Posterior vena cava (tissue), 2 donors: ENCODE data around the gene MRPL51. TPM values are rescaled to one million over a fixed set of nuclear protein-coding genes. Genes with fewer than 3 reads are reported as not detected.
A peak's percentile ranks its signal among the peaks of the same experiment; 100 is the strongest.

Experiments used
- DNase-seq: peaks from one replicate; pipeline ENCODE4 v3.0.0-alpha.2; 2020; ENCODE audit warnings: low spot score
- intact Hi-C, 2 donors: fragments of 100-400 bp; cut with DNase I; formaldehyde crosslinking; loops; one replicate each; pipeline versions ENCODE4 v1.14.1 to v1.14.2; 2022 to 2023
- total RNA-seq, 2 donors: library from RNA; stranded (reverse); fragmentation: NEBNext Ultra II Directional; extraction: Animal tissue kit (Norgen Biotek cat#: 25700); gene quantifications; one replicate each; pipeline ENCODE4 v1.2.1, GENCODE V29; 2021
- donor health status: DM: yes; HTN: yes; CAD: no.
- donor health status: DM: yes; HTN: yes; CAD: no.

The MRPL51 gene
- total RNA-seq, 2 donors from 2014 or later = 90.1 to 102 TPM

- intact Hi-C loops = no loop called here
- DNase-seq = peak; percentile 93
Observed at GRCh38 chr12:6451348-6452244, 41.5 kb downstream of the MRPL51 start, which contains the start of gene TAPBPL. Gene TAPBPL, plus strand, starts transcription at chr12:6452042. Its CDS starts 207 bp downstream, at chr12:6452249.

DNA sequence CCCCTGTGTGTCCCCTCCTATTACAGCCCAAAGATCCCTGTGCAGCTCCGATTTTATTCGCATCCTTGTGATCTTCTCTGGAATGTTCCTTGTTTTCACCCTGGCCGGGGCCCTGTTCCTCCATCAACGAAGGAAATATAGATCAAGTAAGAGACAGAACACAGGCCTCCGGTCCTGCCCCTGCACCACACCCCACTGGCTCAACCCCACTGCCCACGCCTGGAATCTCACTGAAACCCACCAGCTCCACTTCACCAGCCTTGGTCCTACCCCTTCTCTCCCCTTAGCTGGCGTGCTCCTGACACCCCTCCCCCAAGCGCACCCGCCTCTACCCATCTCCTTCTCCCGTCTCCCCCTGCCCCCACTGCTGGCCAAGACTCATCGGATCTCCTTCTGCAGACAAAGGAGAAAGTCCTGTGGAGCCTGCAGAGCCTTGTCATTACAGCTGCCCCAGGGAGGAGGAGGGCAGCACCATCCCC, 42.2 kb downstream of the MRPL51 start:
- intact Hi-C loops = no loop called here

GRCh38 chr12:6450091-6450868, 42.8 kb downstream of the MRPL51 start:
- DNase-seq = peak; percentile 59
- intact Hi-C loops = no loop called here

More for the DNA sequence above, 42.2 kb downstream of the MRPL51 start:
- no peak for DNase-seq

DNA sequence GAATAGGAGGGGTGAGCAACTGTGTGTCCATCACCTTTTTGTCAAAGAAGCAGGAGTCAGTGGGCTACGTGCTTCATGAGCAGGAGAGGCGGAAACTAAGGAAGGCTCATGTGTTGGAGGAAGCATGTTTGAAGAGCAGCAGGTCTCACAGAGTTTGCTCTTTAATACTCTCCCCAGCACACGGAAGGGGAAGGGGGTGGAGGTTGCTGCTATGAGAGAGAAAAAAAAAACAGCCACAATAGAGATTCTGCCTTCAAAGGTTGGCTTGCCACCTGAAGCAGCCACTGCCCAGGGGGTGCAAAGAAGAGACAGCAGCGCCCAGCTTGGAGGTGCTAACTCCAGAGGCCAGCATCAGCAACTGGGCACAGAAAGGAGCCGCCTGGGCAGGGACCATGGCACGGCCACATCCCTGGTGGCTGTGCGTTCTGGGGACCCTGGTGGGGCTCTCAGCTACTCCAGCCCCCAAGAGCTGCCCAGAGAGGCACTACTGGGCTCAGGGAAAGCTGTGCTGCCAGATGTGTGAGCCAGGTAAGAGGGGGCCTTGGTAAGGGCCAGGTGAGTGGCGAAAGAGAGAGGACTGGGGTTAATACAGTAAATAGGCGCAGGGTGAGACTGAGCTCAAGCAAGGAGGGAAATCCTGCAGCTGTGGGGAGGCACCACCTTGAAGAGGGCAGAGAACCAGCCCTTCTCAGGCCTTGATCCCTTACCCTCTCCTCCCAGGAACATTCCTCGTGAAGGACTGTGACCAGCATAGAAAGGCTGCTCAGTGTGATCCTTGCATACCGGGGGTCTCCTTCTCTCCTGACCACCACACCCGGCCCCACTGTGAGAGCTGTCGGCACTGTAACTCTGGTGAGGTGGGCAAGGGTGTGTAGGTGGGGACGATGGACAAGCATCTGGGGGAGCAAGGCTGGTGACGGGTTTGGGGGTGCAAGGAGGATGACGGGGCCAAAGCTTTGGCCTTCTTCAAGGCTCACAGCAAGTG, 48.1 kb downstream of the MRPL51 start, which contains the start of gene CD27:
TSS of gene CD27 (plus strand) at position 252 of the 985 bp plus-strand sequence. CDS start at position 393, 141 bp downstream.
- peak; percentile 62 for DNase-seq
- intact Hi-C loops = no loop called here

- DNase-seq = no peak
- intact Hi-C loops = no loop called here
Observed at GRCh38 chr12:6444031-6444430, 49.0 kb downstream of the MRPL51 start.

GRCh38 chr12:6443361-6443983, 49.6 kb downstream of the MRPL51 start:
- DNase-seq = peak; percentile 30
- intact Hi-C loops = no loop called here

DNA sequence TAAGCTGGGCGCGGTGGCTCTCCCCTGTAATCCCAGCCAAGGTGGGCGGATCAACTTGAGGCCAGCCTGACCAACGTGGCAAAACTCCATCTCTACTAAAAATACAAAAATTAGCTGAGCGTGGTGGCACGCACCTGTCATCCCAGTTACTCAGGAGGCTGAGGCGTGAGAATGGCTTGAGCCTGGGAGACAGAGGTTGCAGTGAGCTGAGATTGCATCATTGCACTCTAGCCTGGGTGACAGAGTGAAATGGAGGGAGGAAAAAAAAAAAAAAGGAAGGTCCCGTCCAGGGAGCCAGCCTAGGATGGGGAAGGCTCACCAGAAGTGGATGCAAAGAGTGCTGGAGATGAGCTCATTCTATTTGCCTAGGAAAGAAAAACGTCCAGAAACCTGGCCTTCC, 50.2 kb downstream of the MRPL51 start:
- intact Hi-C loops = no loop called here
- DNase-seq = no peak

Other genes starting within 250 kb of the MRPL51 start
- under 1 TPM in 1 of 2 donors, not detected in 1; 0.51 TPM for gene PLEKHG6, start 182.6 kb downstream of the MRPL51 start, total RNA-seq
- 100 to 1,000 TPM; 190 to 194 TPM for gene TNFRSF1A, start 151.2 kb downstream of the MRPL51 start, total RNA-seq
- 1 to 10 TPM; 1.9 to 3.3 TPM for gene SCNN1A, start 117.7 kb downstream of the MRPL51 start, total RNA-seq
- 10 to 100 TPM; 86.4 to 92.5 TPM for gene LTBR, start 109.1 kb downstream of the MRPL51 start, total RNA-seq
- under 1 TPM; 0.42 to 0.43 TPM for gene CD27, start 48.3 kb downstream of the MRPL51 start, total RNA-seq
- gene TAPBPL, start 41.2 kb downstream of the MRPL51 start, total RNA-seq = 10 to 100 TPM; 15.3 to 20.6 TPM
- 10 to 100 TPM in 1 of 2 donors, 1 to 10 TPM in 1; 6.2 to 11.1 TPM for gene VAMP1, start 22.6 kb downstream of the MRPL51 start, total RNA-seq
- gene NCAPD2, start 840 bp upstream of the MRPL51 start, total RNA-seq = 10 to 100 TPM; 14.4 to 16.3 TPM
- gene GAPDH, start 41.3 kb upstream of the MRPL51 start, total RNA-seq = 1,000 to 10,000 TPM; 2,037 to 2,666 TPM
- 10 to 100 TPM; 26.4 to 33.0 TPM for gene IFFO1, start 62.8 kb upstream of the MRPL51 start, total RNA-seq
- gene NOP2, start 75.0 kb upstream of the MRPL51 start, total RNA-seq = 10 to 100 TPM; 18.6 to 27.1 TPM
- gene CHD4, start 114.1 kb upstream of the MRPL51 start, total RNA-seq = 100 to 1,000 TPM; 160 to 169 TPM
- 1 to 10 TPM; 2.3 to 3.3 TPM for gene LPAR5, start 142.7 kb upstream of the MRPL51 start, total RNA-seq
- gene ACRBP, start 154.2 kb upstream of the MRPL51 start, total RNA-seq = 1 to 10 TPM; 1.3 to 2.2 TPM
- 10 to 100 TPM; 23.0 to 25.9 TPM for gene ING4, start 169.9 kb upstream of the MRPL51 start, total RNA-seq
- gene ZNF384, start 196.1 kb upstream of the MRPL51 start, total RNA-seq = 10 to 100 TPM; 35.6 to 40.1 TPM
- gene PIANP, start 207.6 kb upstream of the MRPL51 start, total RNA-seq = under 1 TPM in 1 of 2 donors, not detected in 1; 0.69 TPM
- gene COPS7A, start 230.8 kb upstream of the MRPL51 start, total RNA-seq = 10 to 100 TPM; 46.0 to 54.5 TPM